Measurements from ENCODE around the gene KLHL25. TPM values are rescaled to one million over a fixed set of nuclear protein-coding genes. Genes with fewer than 3 reads are reported as not detected.

KLHL25 gene
- 45.1 TPM for total RNA-seq (ENCODE audit: unreplicated experiment)
- long read RNA-seq, transcript KLHL25-201 (3 exons, 3,758 nt) = major isoform, 15 of 15 reads
- long read RNA-seq, partial matches to known transcripts = 0 of 15 reads
- long read RNA-seq, other reads (novel, unspliced or antisense) = 0 of 15 reads

DNA sequence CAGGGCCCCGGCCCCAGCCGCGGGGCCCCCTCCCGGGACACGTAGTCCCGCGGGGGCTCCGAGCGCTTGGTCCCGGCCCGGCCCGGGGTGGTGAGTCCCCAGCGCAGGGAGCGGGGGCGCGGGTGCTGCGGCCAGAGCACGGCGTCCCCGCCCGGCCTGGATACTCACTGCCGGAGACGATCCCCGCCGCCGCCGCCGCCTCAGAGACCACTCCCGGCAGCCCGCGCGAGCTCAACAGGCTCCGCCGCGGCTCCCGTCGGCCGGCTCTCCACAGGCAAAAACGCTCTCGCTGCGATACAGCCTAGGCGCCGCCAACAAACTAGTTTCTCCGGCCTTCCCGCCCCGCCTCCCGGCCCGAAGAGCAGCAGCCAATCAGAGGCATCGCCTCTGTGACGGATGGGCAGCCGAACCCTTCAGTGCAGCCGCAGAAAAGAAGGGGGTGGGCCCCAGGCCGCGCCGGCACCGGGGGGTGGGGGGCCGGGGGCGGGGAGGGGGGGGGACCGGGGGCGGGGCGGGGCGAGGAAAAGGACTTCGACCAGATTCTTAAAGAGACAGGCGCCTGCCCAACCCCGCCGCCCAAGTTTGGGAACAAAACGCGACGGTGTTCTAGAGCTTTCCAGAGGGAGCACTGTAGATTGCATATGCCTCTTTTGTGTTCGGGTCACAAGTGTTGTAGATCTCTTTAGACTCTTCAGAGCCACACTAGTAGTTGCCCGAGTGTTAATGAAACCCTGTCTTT, at the start of gene KLHL25:
KLHL25 (minus strand) TSS at position 328 of the 739 bp plus-strand sequence. CDS start 25,115 bp downstream, outside the sequence.
- Mint-ChIP-seq H3K27me3 (ENCODE audit: unreplicated experiment) (peaks cover 9% of the 10 kb centered on the region), H3K9me3 (ENCODE audit: unreplicated experiment) (peaks cover 8% of the 10 kb centered on the region), H3K36me3 (ENCODE audit: unreplicated experiment) (no peaks in the 10 kb centered on the region), H3K27ac (ENCODE audit: unreplicated experiment) (peak within 1 kb of the TSS; percentile 90), H3K4me3 (ENCODE audit: unreplicated experiment) (peak within 1 kb of the TSS; percentile 96), H3K4me1 (ENCODE audit: low read depth, unreplicated experiment) (peaks cover 33% of the 10 kb centered on the region)
- DNase-seq = peak; percentile 93
- TF ChIP-seq, protein P1, sequence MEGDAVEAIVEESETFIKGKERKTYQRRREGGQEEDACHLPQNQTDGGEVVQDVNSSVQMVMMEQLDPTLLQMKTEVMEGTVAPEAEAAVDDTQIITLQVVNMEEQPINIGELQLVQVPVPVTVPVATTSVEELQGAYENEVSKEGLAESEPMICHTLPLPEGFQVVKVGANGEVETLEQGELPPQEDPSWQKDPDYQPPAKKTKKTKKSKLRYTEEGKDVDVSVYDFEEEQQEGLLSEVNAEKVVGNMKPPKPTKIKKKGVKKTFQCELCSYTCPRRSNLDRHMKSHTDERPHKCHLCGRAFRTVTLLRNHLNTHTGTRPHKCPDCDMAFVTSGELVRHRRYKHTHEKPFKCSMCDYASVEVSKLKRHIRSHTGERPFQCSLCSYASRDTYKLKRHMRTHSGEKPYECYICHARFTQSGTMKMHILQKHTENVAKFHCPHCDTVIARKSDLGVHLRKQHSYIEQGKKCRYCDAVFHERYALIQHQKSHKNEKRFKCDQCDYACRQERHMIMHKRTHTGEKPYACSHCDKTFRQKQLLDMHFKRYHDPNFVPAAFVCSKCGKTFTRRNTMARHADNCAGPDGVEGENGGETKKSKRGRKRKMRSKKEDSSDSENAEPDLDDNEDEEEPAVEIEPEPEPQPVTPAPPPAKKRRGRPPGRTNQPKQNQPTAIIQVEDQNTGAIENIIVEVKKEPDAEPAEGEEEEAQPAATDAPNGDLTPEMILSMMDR (IDR thresholded peaks at IDR 0.05; ENCODE audit: partially characterized antibody, unreplicated experiment) = no peak

DNA sequence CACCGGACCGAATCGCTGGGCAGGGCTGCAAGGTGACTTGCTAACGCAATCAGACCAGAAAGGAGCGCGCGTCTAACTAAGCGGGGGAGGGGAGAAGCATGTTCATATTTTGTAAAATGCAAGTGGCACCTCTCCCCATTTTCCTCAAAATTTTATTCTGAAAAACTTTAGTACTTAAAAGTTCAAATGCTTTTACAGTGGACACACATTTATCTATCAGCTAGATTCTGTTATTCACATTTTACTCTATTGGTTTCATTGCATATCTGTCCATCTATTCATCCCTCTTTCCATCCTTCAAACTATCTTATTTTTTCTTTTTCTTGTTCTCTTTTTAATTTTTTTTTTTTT, 46.1 kb upstream of the KLHL25 start:
- peaks cover 1% of the 10 kb centered on the region for H3K9me3 Mint-ChIP-seq (ENCODE audit: unreplicated experiment)
- peaks cover 7% of the 10 kb centered on the region for H3K4me1 Mint-ChIP-seq (ENCODE audit: low read depth, unreplicated experiment)
- no peaks in the 10 kb centered on the region for H3K27me3 Mint-ChIP-seq (ENCODE audit: unreplicated experiment)
- TF ChIP-seq, protein P1 (IDR thresholded peaks at IDR 0.05; ENCODE audit: partially characterized antibody, unreplicated experiment) = peak; percentile 23
- peaks cover 3% of the 10 kb centered on the region for H3K36me3 Mint-ChIP-seq (ENCODE audit: unreplicated experiment)
- H3K27ac Mint-ChIP-seq (ENCODE audit: unreplicated experiment) = no peak overlapping the region
- DNase-seq = no peak
- H3K4me3 Mint-ChIP-seq (ENCODE audit: unreplicated experiment) = no peak overlapping the region

- Mint-ChIP-seq H3K36me3 (ENCODE audit: unreplicated experiment) (peaks cover 3% of the 10 kb centered on the region), H3K9me3 (ENCODE audit: unreplicated experiment) (peaks cover 1% of the 10 kb centered on the region), H3K4me1 (ENCODE audit: low read depth, unreplicated experiment) (peaks cover 7% of the 10 kb centered on the region), H3K27ac (ENCODE audit: unreplicated experiment) (no peak overlapping the region), H3K4me3 (ENCODE audit: unreplicated experiment) (no peak overlapping the region), H3K27me3 (ENCODE audit: unreplicated experiment) (no peaks in the 10 kb centered on the region)
- peak; percentile 89 for DNase-seq
- TF ChIP-seq, protein P1 (IDR thresholded peaks at IDR 0.05; ENCODE audit: partially characterized antibody, unreplicated experiment) = peak; percentile 95
Observed at GRCh38 chr15:85840079-85840801, 45.5 kb upstream of the KLHL25 start.

DNA sequence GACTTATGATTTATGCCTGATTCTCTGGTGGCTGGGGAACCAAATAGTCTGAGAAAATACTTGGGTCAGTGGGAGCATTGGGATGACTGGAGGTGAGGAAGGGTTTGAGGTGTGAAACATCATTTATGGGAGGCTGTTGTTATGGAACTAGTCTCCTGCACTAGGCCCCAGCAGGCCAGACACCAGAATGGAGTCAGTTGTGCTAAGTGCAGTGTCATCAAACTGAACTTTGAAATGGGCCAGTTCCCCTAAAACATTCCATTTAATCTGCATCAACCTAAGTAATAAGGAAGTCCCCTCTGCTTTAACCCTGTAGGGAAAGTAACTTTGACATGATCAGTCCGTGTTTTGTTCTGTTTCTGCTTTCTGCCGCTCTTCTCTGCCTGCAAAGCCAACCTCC, 44.9 kb upstream of the KLHL25 start:
- H3K4me1 Mint-ChIP-seq (ENCODE audit: low read depth, unreplicated experiment) = peaks cover 7% of the 10 kb centered on the region
- no peaks in the 10 kb centered on the region for H3K27me3 Mint-ChIP-seq (ENCODE audit: unreplicated experiment)
- DNase-seq = no peak
- H3K36me3 Mint-ChIP-seq (ENCODE audit: unreplicated experiment) = no peaks in the 10 kb centered on the region
- no peak overlapping the region for H3K4me3 Mint-ChIP-seq (ENCODE audit: unreplicated experiment)
- no peak overlapping the region for H3K27ac Mint-ChIP-seq (ENCODE audit: unreplicated experiment)
- peaks cover 1% of the 10 kb centered on the region for H3K9me3 Mint-ChIP-seq (ENCODE audit: unreplicated experiment)
- TF ChIP-seq, protein P1 (IDR thresholded peaks at IDR 0.05; ENCODE audit: partially characterized antibody, unreplicated experiment) = no peak
